ENCODE results near the gene PTGDR.

The PTGDR gene
- total RNA-seq: 1.1 reads per million

GRCh38 chr14:52267501-52268278 lies at the start of gene PTGDR:
Gene PTGDR, plus strand, starts transcription at chr14:52267698. Its CDS starts 117 bp downstream, at chr14:52267815.
- DNase-seq: peak; percentile 12

DNA sequence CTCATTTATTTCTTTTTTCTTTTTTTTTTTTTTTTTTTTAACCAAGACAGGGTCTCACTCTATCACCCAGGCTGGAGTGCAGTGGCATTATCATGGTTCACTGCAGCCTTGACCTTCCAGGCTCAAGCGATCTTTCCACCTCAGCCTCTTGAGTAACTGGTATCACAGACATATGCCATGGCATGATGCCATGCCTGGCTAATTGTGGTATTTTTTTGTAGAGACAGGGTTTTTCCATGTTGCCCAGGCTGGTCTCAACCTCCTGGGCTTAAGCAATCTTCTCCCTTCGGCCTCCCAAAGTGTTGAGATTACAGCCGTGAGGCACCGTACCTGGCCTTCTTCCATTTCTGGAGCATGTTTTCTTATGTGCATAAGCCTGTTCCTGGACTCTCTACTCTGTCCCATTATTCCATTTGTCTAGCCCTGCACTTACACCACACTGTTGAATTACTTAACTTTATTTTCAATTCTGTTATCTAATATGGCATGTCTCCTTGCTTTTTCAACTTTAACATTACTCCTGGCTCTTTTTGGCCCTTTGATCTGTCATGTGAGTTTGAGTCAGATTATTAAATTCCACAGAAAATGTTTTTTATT lies 47.9 kb upstream of the PTGDR start:
- DNase-seq: no peak

- no peak for DNase-seq
These were observed 46.3 kb upstream of the PTGDR start for GRCh38 chr14:52220924-52221811.

- no peak for DNase-seq
These were observed 44.6 kb upstream of the PTGDR start for GRCh38 chr14:52222901-52223300.

DNA sequence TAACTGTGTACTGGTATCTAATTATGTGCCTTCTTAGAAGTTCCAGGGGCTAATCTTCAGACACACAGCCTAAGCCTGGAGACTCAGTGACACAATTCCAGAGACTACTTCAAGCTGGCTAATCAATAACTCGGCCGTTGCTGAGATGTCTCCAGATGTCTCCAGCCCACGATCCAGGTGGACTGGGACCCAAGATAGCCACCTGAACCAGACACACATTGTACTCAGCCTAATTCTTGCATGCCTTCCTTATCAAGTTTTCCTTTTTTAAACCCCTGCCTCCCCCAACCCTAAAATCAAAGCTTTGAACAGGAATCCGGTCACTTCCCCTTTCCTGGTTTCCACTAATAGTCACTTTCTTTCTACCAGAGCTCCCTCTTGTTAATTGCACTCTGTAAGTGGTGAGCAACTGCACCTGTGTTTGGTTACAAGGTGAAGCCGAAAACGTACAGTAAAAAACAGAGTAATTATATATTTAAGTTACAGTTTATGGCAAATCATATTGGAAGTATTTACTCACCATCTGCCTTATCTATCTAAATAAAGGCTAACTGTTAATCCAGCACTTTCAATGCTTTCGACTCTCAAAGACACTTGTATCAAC lies 39.8 kb upstream of the PTGDR start:
- no peak for DNase-seq

GRCh38 chr14:52233693-52234092 lies 33.8 kb upstream of the PTGDR start:
- DNase-seq: no peak

DNA sequence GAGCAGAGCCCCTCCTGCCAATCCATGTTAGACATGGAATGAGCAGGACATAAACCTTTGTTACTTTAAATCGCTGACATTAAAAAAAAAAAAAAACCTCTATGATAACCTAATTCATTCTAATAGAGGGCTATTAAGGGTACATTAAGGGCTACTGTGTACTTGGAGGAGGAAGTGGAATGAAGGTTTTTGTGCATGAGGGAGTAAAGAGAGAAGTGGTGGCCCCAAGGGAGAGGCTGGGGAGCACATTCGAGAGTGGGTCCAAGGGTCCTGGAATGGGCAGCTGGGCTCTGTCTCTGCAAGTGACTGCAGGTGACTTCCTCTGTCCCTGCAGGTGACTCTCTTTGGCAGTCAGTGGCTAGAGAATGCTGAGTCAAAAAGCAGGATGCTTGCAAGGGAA lies 32.1 kb upstream of the PTGDR start:
- DNase-seq: no peak

- DNase-seq: no peak
These were observed 31.5 kb upstream of the PTGDR start for GRCh38 chr14:52235866-52236510.

DNA sequence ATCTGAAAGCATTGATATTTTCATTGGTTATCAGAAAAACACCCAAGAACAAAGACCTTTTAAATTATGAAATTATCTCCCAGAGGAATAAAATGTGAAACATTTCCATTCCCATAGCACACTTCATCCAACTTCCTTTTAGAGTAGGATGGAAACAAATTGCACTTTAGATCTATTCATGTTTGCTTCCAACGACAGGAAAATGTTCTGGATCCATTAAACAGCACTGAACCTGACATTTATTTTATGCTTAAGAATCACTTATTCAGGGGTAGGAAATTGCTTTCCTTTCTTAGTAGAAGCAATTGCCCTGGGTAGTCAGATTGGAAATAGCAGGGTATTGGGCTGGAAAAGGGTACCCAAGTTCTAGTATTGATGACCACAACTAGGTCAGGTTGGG lies 28.8 kb upstream of the PTGDR start:
- no peak for DNase-seq

- DNase-seq: no peak
These were observed 26.9 kb upstream of the PTGDR start for GRCh38 chr14:52240623-52241022.

DNA sequence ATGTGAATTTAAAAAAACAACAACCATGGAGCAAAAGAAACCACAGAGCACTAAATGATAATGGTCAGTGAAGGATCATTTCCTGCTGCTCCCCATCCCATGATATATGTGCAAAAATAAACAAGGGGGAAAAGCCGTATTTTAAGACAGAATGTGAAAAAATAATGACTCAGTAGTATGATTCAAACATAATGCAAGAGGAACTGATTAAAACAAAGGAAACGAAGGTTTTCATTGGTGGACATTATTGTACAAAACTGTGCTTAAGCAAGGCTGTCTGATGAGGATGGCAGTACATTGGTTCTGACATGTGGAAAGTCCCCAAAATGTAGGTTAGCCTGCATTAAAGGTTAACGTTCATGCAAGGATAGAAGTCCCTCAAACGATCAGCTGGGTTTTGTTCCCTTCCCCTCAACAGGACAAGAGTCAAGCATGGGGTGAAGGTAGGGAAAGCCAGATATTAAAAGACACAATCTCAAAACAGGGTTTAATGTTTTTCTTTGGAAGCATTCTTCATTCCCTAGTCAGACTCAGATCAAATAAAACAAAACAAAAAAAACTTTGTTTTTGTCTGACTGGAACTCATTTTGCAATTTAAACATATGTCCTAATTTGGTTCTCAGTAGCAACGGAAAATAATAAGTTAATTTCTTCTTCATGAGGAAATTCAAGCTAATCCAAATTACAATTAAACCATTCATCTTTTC lies 26.3 kb upstream of the PTGDR start:
- no peak for DNase-seq

DNA sequence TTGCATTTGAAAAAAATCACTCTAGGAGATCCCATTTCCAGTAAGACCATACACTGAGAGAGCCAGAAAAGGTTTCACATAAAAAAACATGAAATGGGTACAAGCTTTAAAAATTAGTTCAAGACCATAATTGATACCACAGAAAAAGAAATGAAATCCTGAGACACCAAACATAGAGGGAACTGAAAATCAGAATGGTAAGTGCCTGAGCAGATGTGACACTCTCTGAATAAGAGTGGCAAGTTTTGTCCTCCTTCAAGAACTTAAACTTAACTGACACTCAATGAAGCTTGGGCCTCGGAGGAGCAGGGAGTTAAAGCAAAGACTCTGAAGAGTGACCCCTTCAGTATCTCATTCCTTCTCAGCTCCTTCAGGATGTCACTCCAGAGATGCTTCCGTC lies 23.2 kb upstream of the PTGDR start:
- no peak for DNase-seq

DNA sequence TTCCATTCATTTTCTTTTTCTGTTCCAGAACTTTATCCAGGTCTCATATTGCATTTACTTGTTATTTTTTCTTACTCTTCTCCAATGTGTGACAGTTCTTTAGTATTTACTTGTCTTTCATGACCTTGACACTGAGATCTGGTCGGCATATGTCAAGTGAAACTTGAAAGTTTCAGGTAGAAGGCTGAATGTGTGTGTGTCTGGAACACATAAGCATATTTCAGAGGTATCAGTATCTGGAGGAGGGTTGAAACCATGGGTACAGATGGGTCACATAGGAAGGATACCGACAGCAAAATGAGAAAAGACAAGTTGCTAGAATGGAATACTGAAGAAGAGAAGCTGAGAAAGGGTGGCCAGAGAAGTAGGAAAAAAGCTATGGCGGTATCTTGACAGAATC lies 22.5 kb upstream of the PTGDR start:
- DNase-seq: no peak

GRCh38 chr14:52248057-52248456 lies 19.4 kb upstream of the PTGDR start:
- no peak for DNase-seq

GRCh38 chr14:52251724-52252123 lies 15.8 kb upstream of the PTGDR start:
- DNase-seq: no peak

DNA sequence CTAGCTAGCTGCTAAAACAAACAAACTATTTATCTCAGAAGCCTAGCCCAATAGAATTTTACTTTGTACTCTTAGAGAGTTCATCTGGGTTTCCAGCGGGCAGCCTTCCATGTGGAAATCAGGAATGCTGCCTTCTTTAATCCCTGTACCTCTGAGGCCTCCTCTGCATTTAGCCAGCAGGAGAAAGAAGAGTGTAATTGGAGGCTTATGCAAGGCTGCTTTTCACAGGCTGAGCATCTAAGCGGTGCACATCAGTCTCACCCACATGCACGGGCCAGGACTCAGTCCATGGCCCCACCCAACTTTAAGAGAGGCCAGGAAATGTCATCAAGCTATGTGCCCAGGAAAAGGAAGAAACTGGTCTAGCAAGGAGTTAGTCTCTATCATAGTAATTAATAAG lies 14.0 kb upstream of the PTGDR start:
- DNase-seq: no peak

DNA sequence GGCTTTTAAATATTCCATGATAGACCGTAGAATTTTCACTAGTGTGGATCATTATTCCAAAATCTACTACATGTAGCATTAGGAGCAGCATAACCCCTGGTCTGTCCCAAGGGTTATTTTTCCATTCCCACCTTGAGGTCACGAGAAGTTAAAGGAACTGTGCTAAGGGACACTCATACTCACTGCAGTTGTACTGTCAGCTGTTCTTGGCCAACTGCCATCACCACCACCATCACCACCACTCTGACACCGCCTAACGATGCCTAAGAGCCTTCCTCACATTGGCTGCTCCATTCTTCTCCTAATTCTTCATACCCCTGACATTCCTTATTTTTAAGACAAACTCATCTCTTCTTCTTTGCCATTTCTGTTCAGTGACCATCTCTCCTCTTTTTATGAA lies 13.4 kb upstream of the PTGDR start:
- no peak for DNase-seq

DNA sequence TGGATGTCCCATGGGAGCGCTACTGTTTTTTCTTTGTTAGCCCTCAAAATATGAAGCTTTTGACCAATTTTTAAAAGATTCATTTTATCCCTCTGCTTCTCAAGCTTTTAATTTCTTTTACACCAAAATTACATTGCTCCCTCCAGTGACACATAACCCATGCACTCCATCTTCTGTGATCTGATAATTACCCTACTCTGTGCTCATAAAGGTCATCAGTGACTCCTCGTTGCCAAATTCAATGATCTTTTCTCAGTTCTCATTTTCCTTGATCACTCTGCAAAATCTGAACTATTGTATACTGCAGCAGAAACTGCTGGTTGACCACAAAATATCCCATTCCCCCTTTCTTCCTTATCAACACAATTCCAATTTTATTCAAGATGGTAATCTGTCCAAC lies 8.7 kb upstream of the PTGDR start:
- DNase-seq: no peak

DNA sequence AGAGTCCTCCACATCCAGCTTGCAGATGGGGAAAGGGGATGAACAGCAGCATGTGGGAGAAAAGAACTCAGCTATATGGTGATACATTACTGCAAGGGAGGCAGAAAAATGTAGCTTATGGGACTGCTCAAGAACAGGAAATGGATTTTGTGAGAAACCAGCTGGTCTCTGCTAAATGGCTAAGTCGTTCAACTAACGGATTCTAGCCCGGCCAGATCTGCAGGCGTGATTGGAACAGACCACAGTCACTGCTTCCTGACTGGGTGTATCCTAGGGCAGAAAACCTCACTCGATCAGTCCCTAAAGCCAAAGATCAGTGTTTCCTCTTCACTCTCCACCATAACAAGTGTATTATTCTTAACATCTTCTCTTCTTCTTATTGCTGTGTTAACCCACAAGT lies 8.1 kb upstream of the PTGDR start:
- no peak for DNase-seq

- DNase-seq: no peak
These were observed 4.9 kb upstream of the PTGDR start for GRCh38 chr14:52262600-52262999.

DNA sequence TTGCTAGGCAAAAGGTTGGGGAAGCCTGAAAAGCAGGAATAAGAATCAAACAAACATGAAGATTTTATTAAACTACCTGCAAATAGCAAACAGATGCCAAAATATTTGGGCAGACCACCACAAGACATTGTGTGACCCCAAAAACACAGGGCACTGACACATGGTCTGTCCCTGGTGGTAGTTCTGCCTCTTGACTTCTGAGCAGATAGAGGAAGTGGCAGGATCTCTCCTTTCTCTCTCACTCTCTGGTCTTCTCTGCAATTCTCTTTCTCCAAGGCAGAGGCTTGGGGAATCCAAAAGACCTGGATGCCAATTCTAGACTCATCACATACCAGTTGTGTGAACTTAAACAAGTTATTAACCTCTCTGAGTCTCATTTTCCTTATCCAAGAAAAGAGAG lies 4.3 kb upstream of the PTGDR start:
- DNase-seq: no peak

DNA sequence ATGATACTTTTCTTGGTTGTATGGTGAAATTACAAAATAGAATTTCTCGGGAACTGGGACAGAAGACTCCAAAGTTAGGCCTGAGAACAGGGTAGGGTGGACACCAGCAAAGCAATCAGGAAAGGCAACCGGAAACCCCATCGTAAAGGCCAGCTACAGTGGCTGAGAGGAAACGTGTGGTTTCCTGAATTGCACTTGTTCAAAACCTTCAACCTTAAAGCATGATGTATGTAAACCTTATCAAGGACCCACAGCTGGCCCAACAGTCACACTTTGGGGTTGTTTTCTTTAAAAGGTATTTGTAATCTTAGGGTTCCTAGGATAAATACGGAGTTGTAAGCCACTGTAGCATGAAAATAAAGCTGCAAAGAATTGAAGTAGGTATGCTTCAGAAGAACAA lies 2.2 kb upstream of the PTGDR start:
- no peak for DNase-seq
